Measurements from ENCODE around the gene TADA2B. TPM values are rescaled to one million over a fixed set of nuclear protein-coding genes. Genes with fewer than 3 reads are reported as not detected.

Gene TADA2B, protein sequence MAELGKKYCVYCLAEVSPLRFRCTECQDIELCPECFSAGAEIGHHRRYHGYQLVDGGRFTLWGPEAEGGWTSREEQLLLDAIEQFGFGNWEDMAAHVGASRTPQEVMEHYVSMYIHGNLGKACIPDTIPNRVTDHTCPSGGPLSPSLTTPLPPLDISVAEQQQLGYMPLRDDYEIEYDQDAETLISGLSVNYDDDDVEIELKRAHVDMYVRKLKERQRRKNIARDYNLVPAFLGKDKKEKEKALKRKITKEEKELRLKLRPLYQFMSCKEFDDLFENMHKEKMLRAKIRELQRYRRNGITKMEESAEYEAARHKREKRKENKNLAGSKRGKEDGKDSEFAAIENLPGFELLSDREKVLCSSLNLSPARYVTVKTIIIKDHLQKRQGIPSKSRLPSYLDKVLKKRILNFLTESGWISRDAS
- total RNA-seq = 10 to 100 TPM in 1 of 2 experiments, 1 to 10 TPM in 1; 7.7 to 10.0 TPM

DNA sequence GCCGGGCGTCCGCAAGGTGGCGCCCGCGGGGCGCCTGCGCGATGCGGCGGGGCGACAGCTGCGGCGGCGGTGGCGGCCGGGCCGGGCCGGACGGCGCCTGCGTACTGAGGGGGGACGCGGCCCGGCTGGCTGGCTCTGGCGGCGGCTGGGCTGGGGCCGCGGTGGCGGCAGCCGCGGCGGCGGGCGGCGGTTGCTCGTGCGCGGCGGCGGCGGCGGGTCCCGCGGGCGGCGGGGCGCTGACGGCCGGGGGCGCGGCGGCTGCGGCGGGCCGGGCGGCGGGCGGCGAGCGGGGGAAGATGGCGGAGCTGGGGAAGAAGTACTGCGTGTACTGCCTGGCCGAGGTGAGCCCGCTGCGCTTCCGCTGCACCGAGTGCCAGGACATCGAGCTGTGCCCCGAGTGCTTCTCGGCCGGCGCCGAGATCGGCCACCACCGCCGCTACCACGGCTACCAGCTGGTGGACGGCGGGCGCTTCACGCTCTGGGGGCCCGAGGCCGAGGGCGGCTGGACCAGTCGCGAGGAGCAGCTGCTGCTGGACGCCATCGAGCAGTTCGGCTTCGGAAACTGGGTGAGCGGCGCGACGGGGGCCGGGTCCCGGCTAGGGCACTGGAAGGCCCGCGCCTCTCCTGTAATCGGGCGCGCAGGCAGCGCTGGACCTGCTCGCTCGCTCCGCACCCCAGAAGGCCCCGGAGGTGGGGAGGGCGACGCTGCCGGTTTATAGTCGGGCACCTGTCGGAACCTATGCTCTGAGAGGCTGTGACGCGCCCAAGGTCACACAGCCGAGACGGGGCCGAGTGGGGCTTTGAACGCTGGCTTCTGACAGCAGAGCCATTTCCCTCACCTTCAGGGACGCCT lies at the start of gene TADA2B:
Gene TADA2B, plus strand, starts transcription at position 89 of the 853 bp plus-strand sequence. Its CDS starts 208 bp downstream, at position 297.
- H3K4me1 Mint-ChIP-seq (ENCODE audit: low read depth) = peaks cover 48% of the 10 kb centered on the region
- H3K9me3 Mint-ChIP-seq = no peaks in the 10 kb centered on the region
- peak within 1 kb of the TSS; percentile 87 for H3K4me3 Mint-ChIP-seq
- CTCF ChIA-PET = interaction anchor here (0.7 to 6.5 kb wide), 35 partner anchors 8 to 330 kb away, joined by 3 to 92 read pairs (median 4); partner anchors contain the start of genes BLOC1S4, GRPEL1 and TBC1D14
- TF ChIP-seq, protein P1, sequence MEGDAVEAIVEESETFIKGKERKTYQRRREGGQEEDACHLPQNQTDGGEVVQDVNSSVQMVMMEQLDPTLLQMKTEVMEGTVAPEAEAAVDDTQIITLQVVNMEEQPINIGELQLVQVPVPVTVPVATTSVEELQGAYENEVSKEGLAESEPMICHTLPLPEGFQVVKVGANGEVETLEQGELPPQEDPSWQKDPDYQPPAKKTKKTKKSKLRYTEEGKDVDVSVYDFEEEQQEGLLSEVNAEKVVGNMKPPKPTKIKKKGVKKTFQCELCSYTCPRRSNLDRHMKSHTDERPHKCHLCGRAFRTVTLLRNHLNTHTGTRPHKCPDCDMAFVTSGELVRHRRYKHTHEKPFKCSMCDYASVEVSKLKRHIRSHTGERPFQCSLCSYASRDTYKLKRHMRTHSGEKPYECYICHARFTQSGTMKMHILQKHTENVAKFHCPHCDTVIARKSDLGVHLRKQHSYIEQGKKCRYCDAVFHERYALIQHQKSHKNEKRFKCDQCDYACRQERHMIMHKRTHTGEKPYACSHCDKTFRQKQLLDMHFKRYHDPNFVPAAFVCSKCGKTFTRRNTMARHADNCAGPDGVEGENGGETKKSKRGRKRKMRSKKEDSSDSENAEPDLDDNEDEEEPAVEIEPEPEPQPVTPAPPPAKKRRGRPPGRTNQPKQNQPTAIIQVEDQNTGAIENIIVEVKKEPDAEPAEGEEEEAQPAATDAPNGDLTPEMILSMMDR (IDR thresholded peaks at IDR 0.05) = no peak
- no peaks in the 10 kb centered on the region for H3K27me3 Mint-ChIP-seq
- no peaks in the 10 kb centered on the region for H3K36me3 Mint-ChIP-seq (ENCODE audit: low read depth)
- peak; percentile 46 for ATAC-seq
- POLR2A ChIA-PET = interaction anchor here (0.8 to 11.1 kb wide), 7 partner anchors 16 to 370 kb away, joined by 3 to 123 read pairs (median 5); partner anchors contain the start of genes GRPEL1 and TBC1D14
- peak within 1 kb of the TSS; percentile 73 for H3K27ac Mint-ChIP-seq
- DNase-seq = peak; percentile 65
- intact Hi-C loops (cut with micrococcal nuclease) = loop anchor here (2.0 kb wide), 1 partner anchor 25 kb away; the partner anchor contains the start of gene GRPEL1

DNA sequence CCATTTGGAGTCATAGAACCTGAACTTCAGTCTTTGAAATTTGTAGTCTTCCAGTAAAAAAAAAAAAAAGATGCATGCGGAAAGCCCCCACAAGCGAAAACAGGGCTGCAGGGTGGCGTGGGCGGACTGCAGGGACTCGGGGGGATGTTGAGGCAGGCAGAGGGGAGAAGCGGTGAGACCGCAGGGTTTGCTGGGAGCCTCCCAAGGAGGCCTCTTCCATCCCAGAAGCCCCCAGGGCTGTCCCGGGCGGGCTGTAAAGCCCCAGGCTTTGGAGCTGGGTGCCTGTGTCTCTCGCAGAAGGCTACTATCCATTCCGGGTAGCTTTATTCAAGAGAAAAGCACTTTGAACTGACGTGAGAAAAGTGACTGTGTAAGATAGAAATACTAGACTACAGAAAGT lies 46.7 kb upstream of the TADA2B start:
- H3K4me1 Mint-ChIP-seq (ENCODE audit: low read depth) = peaks cover 16% of the 10 kb centered on the region
- CTCF ChIA-PET = no interaction called here
- no peak overlapping the region for H3K4me3 Mint-ChIP-seq
- no peak for DNase-seq
- TF ChIP-seq, protein P1 (IDR thresholded peaks at IDR 0.05) = no peak
- intact Hi-C loops (cut with micrococcal nuclease) = no loop called here
- ATAC-seq = no peak
- no peak overlapping the region for H3K27ac Mint-ChIP-seq
- H3K9me3 Mint-ChIP-seq = no peaks in the 10 kb centered on the region
- POLR2A ChIA-PET = no interaction called here
- no peaks in the 10 kb centered on the region for H3K27me3 Mint-ChIP-seq
- peaks cover 35% of the 10 kb centered on the region for H3K36me3 Mint-ChIP-seq (ENCODE audit: low read depth)

DNA sequence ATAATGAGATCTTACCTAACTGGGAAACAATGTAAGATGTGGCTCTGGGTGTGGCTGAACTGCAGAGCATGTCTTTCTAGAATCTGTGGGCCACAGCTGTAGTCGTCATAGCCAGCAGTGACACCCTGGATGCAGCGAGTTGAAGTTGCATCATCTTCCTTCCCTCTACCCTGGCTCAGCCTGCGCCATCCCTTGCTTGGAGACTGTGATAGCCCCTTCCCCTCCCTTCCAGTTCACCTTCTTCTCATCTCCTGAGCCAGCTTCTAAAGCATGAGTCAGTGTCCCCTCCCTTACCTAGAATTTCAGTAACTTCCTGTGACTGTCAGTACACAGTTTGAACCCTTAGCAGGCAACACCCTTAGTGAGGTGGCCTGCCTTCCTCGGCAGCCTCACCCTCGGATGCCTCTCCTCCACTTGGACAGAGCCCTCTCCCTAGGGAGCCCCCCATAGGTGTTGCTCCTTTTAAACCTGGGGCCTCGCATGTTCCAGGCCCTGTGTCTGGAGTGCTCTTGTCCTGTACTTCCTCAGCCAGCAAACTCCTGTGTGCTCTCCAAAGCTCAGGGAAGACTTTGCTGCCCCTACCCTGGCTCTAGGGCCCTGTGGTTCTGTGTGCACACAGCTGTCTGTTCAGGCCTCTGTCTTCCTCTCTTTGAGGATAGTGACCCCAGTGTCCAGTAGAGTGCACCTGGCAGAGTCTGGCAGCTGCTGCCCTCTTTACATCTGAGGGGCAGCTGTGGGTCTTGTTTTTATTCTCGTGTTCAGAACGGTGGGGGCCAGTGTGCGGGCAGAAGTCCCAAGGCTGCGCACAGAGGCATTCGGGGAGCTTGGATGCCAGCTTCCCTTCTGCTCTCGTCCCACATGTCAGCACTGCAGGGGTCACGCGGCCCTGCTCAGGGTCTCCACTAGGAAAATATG lies 43.7 kb upstream of the TADA2B start:
- CTCF ChIA-PET = interaction anchor here (1.5 kb wide), 1 partner anchor 71 kb away, joined by 3 read pairs; no protein-coding TSS in a partner anchor
- H3K27me3 Mint-ChIP-seq = no peaks in the 10 kb centered on the region
- H3K4me3 Mint-ChIP-seq = no peak overlapping the region
- H3K36me3 Mint-ChIP-seq (ENCODE audit: low read depth) = peaks cover 49% of the 10 kb centered on the region
- intact Hi-C loops (cut with micrococcal nuclease) = no loop called here
- DNase-seq (peak; percentile 10), ATAC-seq (peak; percentile 82)
- POLR2A ChIA-PET = interaction anchor here (0.9 kb wide), 2 partner anchors 11 to 13 kb away, joined by 3 read pairs; no protein-coding TSS in a partner anchor
- TF ChIP-seq, protein P1 (IDR thresholded peaks at IDR 0.05) = no peak
- no peaks in the 10 kb centered on the region for H3K9me3 Mint-ChIP-seq
- peak overlapping the region; percentile 62 for H3K27ac Mint-ChIP-seq
- H3K4me1 Mint-ChIP-seq (ENCODE audit: low read depth) = peaks cover 9% of the 10 kb centered on the region

DNA sequence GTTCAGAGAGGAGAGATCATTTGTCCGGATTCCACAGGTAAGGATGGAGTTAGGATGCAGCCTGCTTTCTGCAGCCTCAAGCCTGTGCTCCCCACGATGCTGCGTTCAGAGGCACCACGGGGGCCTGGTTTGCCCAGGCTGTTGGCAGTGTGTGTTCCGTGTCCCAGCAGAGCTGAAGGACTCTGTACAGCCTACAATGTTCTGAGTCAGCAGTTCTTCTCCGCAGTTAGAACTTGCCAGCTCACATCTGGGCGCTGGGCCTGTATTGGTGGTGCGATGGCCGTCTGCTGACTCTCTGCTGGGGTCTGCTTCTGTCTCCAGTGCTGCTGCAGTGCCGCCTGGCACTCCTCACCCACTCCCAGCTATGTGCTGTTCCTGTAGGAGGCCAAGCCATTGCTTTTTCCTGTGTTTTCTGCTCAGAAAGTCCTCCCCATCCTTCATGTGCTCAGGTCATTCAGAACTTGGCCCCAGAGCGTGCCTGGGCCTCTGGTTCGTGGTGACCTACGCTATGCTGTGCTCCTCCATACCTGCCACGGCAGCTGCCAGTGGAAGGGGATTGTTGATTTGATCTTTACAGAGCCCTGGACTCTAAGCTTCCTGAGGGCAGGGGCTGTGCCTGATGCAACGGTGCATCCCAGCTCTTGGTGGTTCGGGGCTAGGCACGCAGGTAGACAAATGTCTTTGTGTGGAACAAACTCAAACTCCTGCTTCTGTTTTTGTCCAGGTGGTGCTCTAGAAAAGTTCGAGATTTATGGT lies 42.6 kb upstream of the TADA2B start:
- Mint-ChIP-seq H3K27me3 (no peaks in the 10 kb centered on the region), H3K4me1 (ENCODE audit: low read depth) (peaks cover 9% of the 10 kb centered on the region), H3K9me3 (no peaks in the 10 kb centered on the region), H3K4me3 (no peak overlapping the region), H3K36me3 (ENCODE audit: low read depth) (peaks cover 43% of the 10 kb centered on the region), H3K27ac (peak overlapping the region; percentile 13)
- DNase-seq (no peak), ATAC-seq (no peak)
- intact Hi-C loops (cut with micrococcal nuclease) = no loop called here
- POLR2A ChIA-PET = interaction anchor here (0.9 kb wide), 1 partner anchor 12 kb away, joined by 3 read pairs; no protein-coding TSS in a partner anchor
- CTCF ChIA-PET = no interaction called here
- TF ChIP-seq, protein P1 (IDR thresholded peaks at IDR 0.05) = no peak

Measured in activated CD8-positive, alpha-beta T cell treated with anti-CD3 and anti-CD28 coated beads for 36 hours (primary cell).